HepG2 (cell line): ENCODE results near the gene ATG7. TPM values are rescaled to one million over a fixed set of nuclear protein-coding genes. Genes with fewer than 3 reads are reported as not detected.

Source experiments
- ATAC-seq: fragments of 200-7000 bp; cut with Tn5 transposase; 3 replicates; pipeline ENCODE4 v1.9.1; 2020; ENCODE audit warnings: mild to moderate bottlenecking, moderate library complexity
- BruUV-seq: library from RNA; stranded (reverse); fragments of 400-500 nt; replicated peaks from 2 replicates; lab custom pipeline; 2021; lab: Mats Ljungman, UMichigan
- CTCF ChIA-PET: fragments of 300-600 bp; formaldehyde crosslinking; extraction: SDS; loops from one replicate; lab custom pipeline; 2021; ENCODE audit warnings: low total read pairs, inconsistent platforms, low intra/inter-chr PET ratio; lab: Yijun Ruan, JAX
- POLR2A ChIA-PET: fragments of 350-600 bp; sonication (Branson Sonifier 250); formaldehyde crosslinking; loops from one replicate; lab custom pipeline; 2020; ENCODE audit warnings: antibody characterized with exemption, inconsistent platforms; lab: Yijun Ruan, JAX
- DNase-seq: peaks from one replicate; pipeline ENCODE4 v3.0.0-alpha.2; 2015; ENCODE audit warnings: low spot score
- FAIRE-seq: peaks from 3 replicates; lab custom pipeline; 2011; peaks lifted over from hg19 to GRCh38; lab: Jason Lieb, UNC
- H2AFZ ChIP-seq: one replicate; pipeline ENCODE4 v1.6.1; 2011; ENCODE audit warnings: low read length, inconsistent platforms
- H3K27ac ChIP-seq: fragments of 300-600 bp; 3 replicates; pipeline ENCODE4 v1.8.0; 2011; ENCODE audit warnings: mixed run types, mild to moderate bottlenecking, mixed read lengths, low read length, inconsistent platforms; ENCODE audit not compliant: insufficient read depth; ENCODE audit errors: extremely low read length
- H3K27me3 ChIP-seq, 2 experiments: fragments of 200-600 bp in 1 of 2; 2 replicates in 1 of 2; 3 replicates in 1 of 2; pipeline versions ENCODE4 v1.6.0 to v1.8.0; 2011; ENCODE audit warnings: low read length in 2 of 2, mild to moderate bottlenecking in 2 of 2, moderate library complexity in 2 of 2, inconsistent platforms in 1 of 2; ENCODE audit not compliant: insufficient read depth in 2 of 2, control insufficient read depth in 1 of 2
- H3K36me3 ChIP-seq, 2 experiments: fragments of 200-600 bp in 1 of 2; replicated peaks in 1 of 2; 2 replicates in 1 of 2; 3 replicates in 1 of 2; pipeline versions ENCODE4 v1.5.1 to v1.8.0; 2011; ENCODE audit warnings: low read length in 2 of 2, inconsistent platforms in 1 of 2; ENCODE audit not compliant: insufficient read depth in 2 of 2, control insufficient read depth in 1 of 2
- H3K4me1 ChIP-seq: 2 replicates; pipeline ENCODE4 v1.5.1; 2012; ENCODE audit warnings: low read length, inconsistent platforms; ENCODE audit not compliant: insufficient read depth
- H3K4me2 ChIP-seq: 2 replicates; pipeline ENCODE4 v1.6.0; 2011; ENCODE audit warnings: low read depth, low read length, inconsistent platforms
- H3K4me3 ChIP-seq, 3 experiments: fragments of 200-600 bp in 1 of 3; sonication (generic), shearing (Covaris generic) in 1 of 3; replicated peaks in 1 of 3; 2 replicates each; pipeline ENCODE4 v1.5.1; 2011 to 2016; ENCODE audit warnings: low read length in 3 of 3, inconsistent platforms in 2 of 3, low read depth in 2 of 3, mild to moderate bottlenecking in 2 of 3, control low read depth in 1 of 3, mixed read lengths in 1 of 3; ENCODE audit not compliant: insufficient read depth in 1 of 3
- H3K79me2 ChIP-seq: one replicate; pipeline ENCODE4 v1.6.1; 2011; ENCODE audit warnings: low read length, inconsistent platforms; ENCODE audit not compliant: insufficient read depth
- H3K9ac ChIP-seq: 2 replicates; pipeline ENCODE4 v1.6.0; 2011; ENCODE audit warnings: mild to moderate bottlenecking, low read depth, low read length, inconsistent platforms; ENCODE audit not compliant: insufficient read depth
- H3K9me3 ChIP-seq: 2 replicates; pipeline ENCODE4 v1.5.1; 2012; ENCODE audit warnings: mild to moderate bottlenecking, low read length
- H4K20me1 ChIP-seq: 2 replicates; pipeline ENCODE4 v1.6.0; 2011; ENCODE audit warnings: inconsistent platforms, mild to moderate bottlenecking, low read length, moderate library complexity; ENCODE audit not compliant: insufficient read depth
- AGO2 ChIP-seq: fragments of 200-400 bp; formaldehyde crosslinking; optimal IDR thresholded peaks from 2 replicates; pipeline ENCODE3; 2017; ENCODE audit warnings: mild to moderate bottlenecking, low read depth, low read length, moderate library complexity
- EHMT2 ChIP-seq: fragments of 200-600 bp; sonication (generic); IDR thresholded peaks from 2 replicates; pipeline ENCODE4 v1.7.0; 2017; ENCODE audit warnings: antibody characterized with exemption, low read depth, low read length, borderline replicate concordance
- SAFB2 ChIP-seq: sonication (generic); formaldehyde crosslinking; IDR thresholded peaks from 2 replicates; pipeline ENCODE4 v1.5.1; 2020; ENCODE audit warnings: missing genetic modification reagents, low read depth, mild to moderate bottlenecking, borderline replicate concordance
- THAP7 ChIP-seq: sonication (generic); formaldehyde crosslinking; IDR thresholded peaks from 2 replicates; pipeline ENCODE4 v1.8.1; 2023; ENCODE audit warnings: mild to moderate bottlenecking, missing genetic modification reagents
- ZNF256 ChIP-seq: sonication (generic); formaldehyde crosslinking; conservative IDR thresholded peaks from 2 replicates; pipeline ENCODE4 v1.4.0; 2020; ENCODE audit warnings: missing genetic modification reagents
- ZNF782 ChIP-seq: sonication (generic); formaldehyde crosslinking; IDR thresholded peaks from 2 replicates; pipeline ENCODE4 v1.4.0; 2020; ENCODE audit warnings: missing genetic modification reagents, mild to moderate bottlenecking, borderline replicate concordance
- WGBS: methylation state at CpG from one replicate; pipeline ENCODE4 v1.1.6; 2017; ENCODE audit warnings: low lambda C conversion rate; 5-methylcytosine and 5-hydroxymethylcytosine counted together
- in situ Hi-C: cut with HindIII; loops from 2 replicates; pipeline ENCODE4 v1.10.0; 2017; ENCODE audit warnings: low pct_unique_long_range_greater_than_20kb; ENCODE audit not compliant: extremely low pct_ligation_motif_present
- intact Hi-C: fragments of 100-400 bp; cut with micrococcal nuclease; formaldehyde crosslinking; loops from one replicate; pipeline ENCODE4 v1.10.0; 2022; ENCODE audit not compliant: unreplicated experiment
- polyA plus RNA-seq, 8 experiments: library from polyadenylated mRNA; depleted of rRNA in 3 of 8; stranded (reverse) in 7 of 8; unstranded in 1 of 8; fragments of >200 nt; fragmentation: Illumina TruSeq in 4 of 8; extraction: Trizol in 4 of 8; gene quantifications; 2 replicates each; pipeline versions ENCODE4 v1.2.1 to v1.2.3, GENCODE V29; 2011 to 2016; ENCODE audit warnings: low read depth in 4 of 8, missing spikeins in 1 of 8, mixed read lengths in 1 of 8; ENCODE audit not compliant: insufficient read depth in 1 of 8
- total RNA-seq, 5 experiments: library from RNA; depleted of rRNA; stranded (reverse); fragments of >200 nt; fragmentation: Illumina TruSeq; extraction: Trizol; gene quantifications; 2 replicates each; pipeline ENCODE4 v1.2.3, GENCODE V29; 2016; ENCODE audit warnings: low read depth in 1 of 5

The ATG7 gene
- total and polyA plus RNA-seq, 2 of the 13 experiments (the other 11 are each of a cell fraction or from before 2014, with no cell fraction given) = 7.8 to 22.1 TPM

GRCh38 chr3:11568503-11569155 is 296.4 kb downstream of the ATG7 start:
- WGBS = 99% methylated on average over 28 of the region's 29 CpGs
- Histone ChIP-seq H4K20me1 (peaks cover 40% of the 10 kb centered on the region; the same call in 1 of the 2 replicates), H3K9me3 (no peaks in the 10 kb centered on the region), H3K79me2 (peaks cover 67% of the 10 kb centered on the region), H3K4me3 (no peak overlapping the region), H3K4me1 (no peaks in the 10 kb centered on the region), H3K27me3 (no peaks in the 10 kb centered on the region), H3K4me2 (no peak overlapping the region), H3K36me3 (peaks cover 27 to 77% of the 10 kb centered on the region in 2 experiments; a peak in 4 of 5 replicates), H3K27ac (no peak overlapping the region), H3K9ac (no peak overlapping the region), H2AFZ (no peak overlapping the region)
- POLR2A ChIA-PET = no interaction called here
- FAIRE-seq = no peak
- DNase-seq = no peak
- no TSS peak for BruUV-seq
- no peak for ATAC-seq
- CTCF ChIA-PET = no interaction called here
- in situ Hi-C loops = no loop called here
- intact Hi-C loops = no loop called here
- TF ChIP-seq SAFB2 (CRISPR knock-in tag) = no peak
- no peak for TF ChIP-seq EHMT2
- TF ChIP-seq AGO2 = peak; percentile 64
- TF ChIP-seq ZNF256 (CRISPR knock-in tag) = no peak
- no peak for TF ChIP-seq ZNF782 (CRISPR knock-in tag)
- no peak for TF ChIP-seq THAP7 (CRISPR knock-in tag)
